ENCODE results near the gene WBP2. TPM values are rescaled to one million over a fixed set of nuclear protein-coding genes. Genes with fewer than 3 reads are reported as not detected.
A peak's percentile ranks its signal among the peaks of the same experiment; 100 is the strongest.

Gene WBP2
- total RNA-seq, 1 experiment from 2014 or later = 132 TPM

- H4K20me1 ChIP-seq (ENCODE audit: insufficient read depth) = no peaks in the 10 kb centered on the region
- H2AFZ ChIP-seq (ENCODE audit: low read depth, low read length, poor library complexity, severe bottlenecking) = no peak overlapping the region
- DNase-seq (ENCODE audit: low read depth, low spot score) (no peak), ATAC-seq (no peak)
- POLR2A ChIA-PET = interaction anchor here (0.5 to 5.0 kb wide), 4 partner anchors 17 to 97 kb away, joined by 4 to 27 read pairs (median 10); a partner anchor contains a TSS
- peaks cover 0 to 4% of the 10 kb centered on the region in 2 experiments; a peak in 1 of 4 replicates for H3K36me3 ChIP-seq (ENCODE audit: control insufficient read depth in 1 of 2, insufficient read depth in 2 of 2, low read length in 2 of 2)
- H3K9me2 ChIP-seq (ENCODE audit: insufficient read depth) = no peaks in the 10 kb centered on the region
- H3K4me1 ChIP-seq (ENCODE audit: control insufficient read depth in 1 of 2, insufficient read depth in 2 of 2, low read length in 2 of 2) = peaks cover 69 to 87% of the 10 kb centered on the region in 2 experiments
- H3K4me3 ChIP-seq (replicated peaks in 1 of 2; ENCODE audit: low read depth in 1 of 2, low read length in 2 of 2) = no peak overlapping the region
- no peaks in the 10 kb centered on the region for H3K27me3 ChIP-seq (ENCODE audit: insufficient read depth, low read length)
- RAD21 ChIA-PET (ENCODE audit: low non-redundant PET in 1 of 2, low total read pairs in 2 of 2, uncharacterized antibody in 2 of 2, unreplicated experiment in 2 of 2) = no interaction called here
- intact Hi-C loops (cut with micrococcal nuclease) = no loop called here
- H3K27ac ChIP-seq (ENCODE audit: low read depth, low read length) = peak overlapping the region; percentile 99
- peaks cover 27% of the 10 kb centered on the region for H3K79me2 ChIP-seq (ENCODE audit: insufficient read depth, low read length)
- no TSS peak for BruUV-seq (replicated peaks)
- H3K4me2 ChIP-seq (ENCODE audit: low read length) = peak overlapping the region; percentile 73; the same call in 1 of the 2 replicates
- TF ChIP-seq REST (IDR thresholded peaks at IDR 0.05; ENCODE audit: low read depth) (no peak), JUND (IDR thresholded peaks at IDR 0.05) (no peak), TCF7L2 (IDR thresholded peaks at IDR 0.05; ENCODE audit: borderline replicate concordance, extremely low read depth, insufficient read depth, insufficient read length) (no peak), CTCF (IDR thresholded peaks at IDR 0.05 in 2 of 3, conservative IDR thresholded peaks at IDR 0.05 in 1 of 3; ENCODE audit: borderline replicate concordance in 1 of 3, insufficient read depth in 1 of 3, low read depth in 2 of 3, low read length in 2 of 3) (no peak), CBX3 (IDR thresholded peaks at IDR 0.05; ENCODE audit: low read depth) (no peak), RAD21 (IDR thresholded peaks at IDR 0.05; ENCODE audit: low read depth) (no peak), EZH2 (IDR thresholded peaks at IDR 0.05) (no peak), YY1 (IDR thresholded peaks at IDR 0.05; ENCODE audit: extremely low read depth, insufficient replicate concordance, low read depth, low read length) (no peak), CEBPB (IDR thresholded peaks at IDR 0.05; ENCODE audit: low read depth) (no peak), EZH2phosphoT487 (IDR thresholded peaks at IDR 0.05; ENCODE audit: borderline replicate concordance) (no peak), ZBTB33 (IDR thresholded peaks at IDR 0.05; ENCODE audit: extremely low read depth, insufficient replicate concordance, low read length) (no peak), FOSL1 (IDR thresholded peaks at IDR 0.05; ENCODE audit: low read depth) (no peak), SRF (IDR thresholded peaks at IDR 0.05; ENCODE audit: low read depth) (no peak), SIN3A (IDR thresholded peaks at IDR 0.05; ENCODE audit: low read depth) (no peak), ZFX (IDR thresholded peaks at IDR 0.05) (no peak), POLR2AphosphoS5 (IDR thresholded peaks at IDR 0.05; ENCODE audit: low read depth, low read length) (no peak), ATF3 (IDR thresholded peaks at IDR 0.05) (no peak), POLR2A (IDR thresholded peaks at IDR 0.05; ENCODE audit: borderline replicate concordance, extremely low read depth, insufficient read depth, insufficient read length) (no peak), EGR1 (IDR thresholded peaks at IDR 0.05; ENCODE audit: low read depth) (no peak)
- H3K9me3 ChIP-seq (ENCODE audit: control insufficient read depth in 1 of 2, insufficient read depth in 1 of 2, low read depth in 1 of 2, low read length in 2 of 2) = no peaks in the 10 kb centered on the region
- CTCF ChIA-PET = interaction anchor here (1.4 to 6.3 kb wide), 4 partner anchors 9 to 18 kb away, joined by 3 to 57 read pairs (median 32); partner anchors contain the start of gene WBP2
- peak overlapping the region; percentile 19; the same call in 1 of the 2 replicates for H3K9ac ChIP-seq (ENCODE audit: low read length)
These were observed 18.6 kb upstream of the WBP2 start for GRCh38 chr17:75873587-75874322.

Measured in HCT116 (cell line).